Keratinocyte (primary cell): Measurements from ENCODE around the gene TSPAN7. TPM values are rescaled to one million over a fixed set of nuclear protein-coding genes. Genes with fewer than 3 reads are reported as not detected.

Experiments used
- DNase-seq: peaks from one replicate; pipeline ENCODE4 v3.0.0-alpha.2; 2011; ENCODE audit warnings: low read depth, missing footprints, low spot score
- FAIRE-seq: peaks from 2 replicates; lab custom pipeline; 2011; peaks lifted over from hg19 to GRCh38; lab: Jason Lieb, UNC
- H2AFZ ChIP-seq: 2 replicates; pipeline ENCODE4 v1.6.0; 2012; ENCODE audit warnings: low read length, control low read depth, inconsistent platforms; ENCODE audit not compliant: control insufficient read depth
- H3K27ac ChIP-seq: 2 replicates; pipeline ENCODE4 v1.5.1; 2011; ENCODE audit warnings: low read length; ENCODE audit not compliant: control insufficient read depth, insufficient read depth
- H3K27me3 ChIP-seq: 3 replicates; pipeline ENCODE4 v1.6.0; 2011; ENCODE audit warnings: low read length; ENCODE audit not compliant: control insufficient read depth, insufficient read depth; ENCODE audit errors: extremely low read depth
- H3K36me3 ChIP-seq, 2 experiments: 2 replicates in 1 of 2; 3 replicates in 1 of 2; pipeline ENCODE4 v1.5.1; 2011; ENCODE audit warnings: low read length in 2 of 2, mild to moderate bottlenecking in 1 of 2; ENCODE audit not compliant: control insufficient read depth in 2 of 2, insufficient read depth in 2 of 2; ENCODE audit errors: extremely low read depth in 1 of 2
- H3K4me1 ChIP-seq: 3 replicates; pipeline ENCODE4 v1.5.1; 2011; ENCODE audit warnings: low read length; ENCODE audit not compliant: control insufficient read depth, insufficient read depth; ENCODE audit errors: extremely low read depth
- H3K4me2 ChIP-seq: 3 replicates; pipeline ENCODE4 v1.6.0; 2011; ENCODE audit warnings: low read depth, low read length; ENCODE audit not compliant: control insufficient read depth, insufficient read depth; ENCODE audit errors: extremely low read depth
- H3K4me3 ChIP-seq, 3 experiments: fragments of 200-600 bp in 1 of 3; sonication (generic) in 1 of 3; 2 replicates in 2 of 3; 3 replicates in 1 of 3; pipeline ENCODE4 v1.5.1; 2011 to 2016; ENCODE audit warnings: low read length in 3 of 3, mild to moderate bottlenecking in 3 of 3, control low read depth in 2 of 3, inconsistent platforms in 1 of 3, low read depth in 1 of 3, mixed read lengths in 1 of 3, mixed run types in 1 of 3, moderate library complexity in 1 of 3; ENCODE audit not compliant: control insufficient read depth in 2 of 3, insufficient read depth in 2 of 3; ENCODE audit errors: extremely low read depth in 1 of 3
- H3K79me2 ChIP-seq: 2 replicates; pipeline ENCODE4 v1.6.0; 2012; ENCODE audit warnings: low read length; ENCODE audit not compliant: control insufficient read depth, insufficient read depth
- H3K9ac ChIP-seq: 3 replicates; pipeline ENCODE4 v1.6.0; 2011; ENCODE audit warnings: low read length; ENCODE audit not compliant: control insufficient read depth, insufficient read depth; ENCODE audit errors: extremely low read depth
- H3K9me1 ChIP-seq: 3 replicates; pipeline ENCODE4 v1.6.0; 2011; ENCODE audit warnings: low read length; ENCODE audit not compliant: control insufficient read depth, insufficient read depth; ENCODE audit errors: extremely low read depth
- H3K9me3 ChIP-seq: 2 replicates; pipeline ENCODE4 v1.5.1; 2012; ENCODE audit warnings: low read depth, low read length; ENCODE audit not compliant: control insufficient read depth
- H4K20me1 ChIP-seq: 3 replicates; pipeline ENCODE4 v1.6.0; 2011; ENCODE audit warnings: low read length; ENCODE audit not compliant: control insufficient read depth, insufficient read depth; ENCODE audit errors: extremely low read depth
- EZH2 ChIP-seq: IDR thresholded peaks from one replicate; pipeline ENCODE4 v1.6.1; 2012; ENCODE audit warnings: inconsistent platforms, mild to moderate bottlenecking, low read length, moderate library complexity
- dilution Hi-C: fragments of 300-500 bp; cut with MboI; formaldehyde crosslinking; loops from one replicate; pipeline ENCODE4 v1.7.0; 2020; ENCODE audit warnings: low sequenced_read_pairs; ENCODE audit not compliant: extremely low pct_ligation_motif_present
- polyA plus RNA-seq, 5 experiments: library from polyadenylated mRNA; depleted of rRNA in 3 of 5; stranded (reverse) in 3 of 5; stranded (forward) in 1 of 5; unstranded in 1 of 5; fragments of >200 nt; gene quantifications; 1 replicate in 1 of 5; 2 replicates in 3 of 5; 3 replicates in 1 of 5; pipeline versions ENCODE4 v1.2.1 to v1.2.3, GENCODE V29; 2011 to 2012; ENCODE audit warnings: missing spikeins in 2 of 5, low read depth in 1 of 5, low replicate concordance in 1 of 5
- TF ChIP-seq, protein P1 (sequence below), 3 experiments: IDR thresholded peaks in 1 of 3; conservative IDR thresholded peaks in 1 of 3; optimal IDR thresholded peaks in 1 of 3; 2 replicates in 2 of 3; 3 replicates in 1 of 3; pipeline versions ENCODE3 to v1.5.1; 2011; ENCODE audit warnings: low read length in 3 of 3, mild to moderate bottlenecking in 3 of 3, moderate library complexity in 2 of 3, control low read depth in 1 of 3, inconsistent platforms in 1 of 3; ENCODE audit not compliant: insufficient read depth in 2 of 3; ENCODE audit errors: extremely low read depth in 1 of 3

Gene TSPAN7
- polyA plus RNA-seq, 1 donor (not counting 4 experiments of a cell fraction or from before 2014, with no cell fraction given): 2.3 TPM

DNA sequence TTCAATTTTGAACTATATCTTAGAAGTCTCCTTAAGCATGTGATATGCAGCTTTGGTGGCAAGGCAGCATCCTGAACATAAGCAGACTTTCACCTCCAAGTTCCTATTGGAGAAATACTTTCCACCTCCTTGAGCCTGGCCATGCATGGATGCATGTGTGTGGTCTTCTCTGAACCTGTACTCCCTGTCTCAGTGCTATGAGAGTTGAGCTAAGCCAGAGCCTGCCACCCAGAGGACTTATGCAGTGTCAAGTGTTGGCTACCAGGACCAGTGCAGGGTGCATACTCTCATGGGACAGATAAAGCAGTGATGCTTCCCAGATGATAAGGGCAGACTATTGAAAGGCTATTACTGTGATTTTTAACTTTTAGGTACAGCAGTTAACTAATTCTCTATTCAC lies 105.6 kb downstream of the TSPAN7 start:
- no peak for DNase-seq
- H3K9ac ChIP-seq: no peak overlapping the region
- no peak overlapping the region for H3K4me2 ChIP-seq
- dilution Hi-C loops: no loop called here
- peaks cover 4% of the 10 kb centered on the region for H3K4me1 ChIP-seq
- no peaks in the 10 kb centered on the region for H3K9me1 ChIP-seq
- H3K4me3 ChIP-seq: no peak overlapping the region
- no peaks in the 10 kb centered on the region for H3K27me3 ChIP-seq
- TF ChIP-seq, protein P1, sequence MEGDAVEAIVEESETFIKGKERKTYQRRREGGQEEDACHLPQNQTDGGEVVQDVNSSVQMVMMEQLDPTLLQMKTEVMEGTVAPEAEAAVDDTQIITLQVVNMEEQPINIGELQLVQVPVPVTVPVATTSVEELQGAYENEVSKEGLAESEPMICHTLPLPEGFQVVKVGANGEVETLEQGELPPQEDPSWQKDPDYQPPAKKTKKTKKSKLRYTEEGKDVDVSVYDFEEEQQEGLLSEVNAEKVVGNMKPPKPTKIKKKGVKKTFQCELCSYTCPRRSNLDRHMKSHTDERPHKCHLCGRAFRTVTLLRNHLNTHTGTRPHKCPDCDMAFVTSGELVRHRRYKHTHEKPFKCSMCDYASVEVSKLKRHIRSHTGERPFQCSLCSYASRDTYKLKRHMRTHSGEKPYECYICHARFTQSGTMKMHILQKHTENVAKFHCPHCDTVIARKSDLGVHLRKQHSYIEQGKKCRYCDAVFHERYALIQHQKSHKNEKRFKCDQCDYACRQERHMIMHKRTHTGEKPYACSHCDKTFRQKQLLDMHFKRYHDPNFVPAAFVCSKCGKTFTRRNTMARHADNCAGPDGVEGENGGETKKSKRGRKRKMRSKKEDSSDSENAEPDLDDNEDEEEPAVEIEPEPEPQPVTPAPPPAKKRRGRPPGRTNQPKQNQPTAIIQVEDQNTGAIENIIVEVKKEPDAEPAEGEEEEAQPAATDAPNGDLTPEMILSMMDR (optimal IDR thresholded peaks at IDR 0.05 in 1 of 3, IDR thresholded peaks at IDR 0.05 in 1 of 3, conservative IDR thresholded peaks at IDR 0.05 in 1 of 3; ENCODE audit: extremely low read depth in 1 of 3, insufficient read depth in 2 of 3, low read length in 3 of 3): no peak
- TF ChIP-seq EZH2: no peak
- no peaks in the 10 kb centered on the region for H3K79me2 ChIP-seq
- H3K36me3 ChIP-seq: no peaks in the 10 kb centered on the region
- H2AFZ ChIP-seq: no peak overlapping the region
- H4K20me1 ChIP-seq: no peaks in the 10 kb centered on the region
- no peaks in the 10 kb centered on the region for H3K9me3 ChIP-seq
- H3K27ac ChIP-seq: no peak overlapping the region
- no peak for FAIRE-seq

DNA sequence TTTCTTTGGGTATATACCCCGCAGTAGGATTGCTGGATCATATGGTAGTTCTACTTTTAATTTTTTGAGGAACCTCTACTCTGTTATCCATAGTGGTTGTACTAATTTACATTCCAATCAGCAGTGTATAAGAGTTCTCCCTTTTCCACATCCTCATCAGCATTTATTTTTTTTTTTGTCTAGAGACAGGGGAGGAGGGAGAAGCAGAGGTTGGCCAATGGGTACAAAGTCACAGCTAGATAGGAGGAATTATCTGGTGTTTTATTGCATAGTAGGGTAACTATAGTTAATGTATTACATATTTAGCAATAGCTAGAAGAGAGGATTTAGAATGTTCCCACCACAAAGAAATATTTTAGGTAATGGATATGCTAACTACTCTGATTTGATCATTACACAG lies 107.4 kb downstream of the TSPAN7 start:
- H3K27ac ChIP-seq: no peak overlapping the region
- no peak overlapping the region for H3K4me2 ChIP-seq
- no peaks in the 10 kb centered on the region for H4K20me1 ChIP-seq
- no peak overlapping the region for H3K4me3 ChIP-seq
- no peaks in the 10 kb centered on the region for H3K9me1 ChIP-seq
- no peak overlapping the region for H3K9ac ChIP-seq
- H3K4me1 ChIP-seq: peaks cover 4% of the 10 kb centered on the region
- DNase-seq (no peak), FAIRE-seq (no peak)
- H3K36me3 ChIP-seq: no peaks in the 10 kb centered on the region
- no peaks in the 10 kb centered on the region for H3K9me3 ChIP-seq
- no peak for TF ChIP-seq EZH2
- TF ChIP-seq, protein P1 (optimal IDR thresholded peaks at IDR 0.05 in 1 of 3, IDR thresholded peaks at IDR 0.05 in 1 of 3, conservative IDR thresholded peaks at IDR 0.05 in 1 of 3; ENCODE audit: extremely low read depth in 1 of 3, insufficient read depth in 2 of 3, low read length in 3 of 3): no peak
- dilution Hi-C loops: no loop called here
- H2AFZ ChIP-seq: no peak overlapping the region
- H3K27me3 ChIP-seq: no peaks in the 10 kb centered on the region
- H3K79me2 ChIP-seq: no peaks in the 10 kb centered on the region
